ENCODE data around the gene OLFM2.

DNA sequence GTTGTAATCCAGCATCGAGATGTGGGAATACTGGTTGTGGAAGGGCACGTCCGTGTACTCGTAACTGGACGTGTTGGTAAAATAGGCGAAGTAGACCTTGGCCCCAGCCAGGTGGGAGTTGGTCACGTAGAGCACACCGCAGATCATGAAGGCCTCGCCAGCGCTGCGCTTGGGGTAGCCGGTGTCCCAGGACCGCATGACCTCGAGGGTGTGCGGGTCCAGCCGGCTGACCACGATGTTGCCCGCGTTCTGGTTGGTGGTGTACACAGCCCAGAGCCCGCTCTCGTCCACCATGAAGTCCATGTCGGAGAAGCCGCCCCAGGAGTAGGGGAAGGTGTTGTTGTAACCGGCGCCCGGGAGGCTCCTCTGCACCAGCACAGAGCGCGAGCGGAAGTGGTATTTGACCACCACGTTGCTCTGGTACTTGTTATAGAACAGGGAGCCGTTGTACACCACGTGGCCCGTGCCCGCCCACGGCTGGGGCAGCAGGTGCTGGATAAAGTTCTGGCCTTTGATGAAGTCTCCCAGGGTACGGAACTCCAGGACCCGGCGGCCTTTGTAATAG lies 82.0 kb downstream of the OLFM2 start:
- TF ChIP-seq POLR2A (IDR thresholded peaks at IDR 0.05), result no peak
- TF ChIP-seq, protein P1, sequence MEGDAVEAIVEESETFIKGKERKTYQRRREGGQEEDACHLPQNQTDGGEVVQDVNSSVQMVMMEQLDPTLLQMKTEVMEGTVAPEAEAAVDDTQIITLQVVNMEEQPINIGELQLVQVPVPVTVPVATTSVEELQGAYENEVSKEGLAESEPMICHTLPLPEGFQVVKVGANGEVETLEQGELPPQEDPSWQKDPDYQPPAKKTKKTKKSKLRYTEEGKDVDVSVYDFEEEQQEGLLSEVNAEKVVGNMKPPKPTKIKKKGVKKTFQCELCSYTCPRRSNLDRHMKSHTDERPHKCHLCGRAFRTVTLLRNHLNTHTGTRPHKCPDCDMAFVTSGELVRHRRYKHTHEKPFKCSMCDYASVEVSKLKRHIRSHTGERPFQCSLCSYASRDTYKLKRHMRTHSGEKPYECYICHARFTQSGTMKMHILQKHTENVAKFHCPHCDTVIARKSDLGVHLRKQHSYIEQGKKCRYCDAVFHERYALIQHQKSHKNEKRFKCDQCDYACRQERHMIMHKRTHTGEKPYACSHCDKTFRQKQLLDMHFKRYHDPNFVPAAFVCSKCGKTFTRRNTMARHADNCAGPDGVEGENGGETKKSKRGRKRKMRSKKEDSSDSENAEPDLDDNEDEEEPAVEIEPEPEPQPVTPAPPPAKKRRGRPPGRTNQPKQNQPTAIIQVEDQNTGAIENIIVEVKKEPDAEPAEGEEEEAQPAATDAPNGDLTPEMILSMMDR (IDR thresholded peaks at IDR 0.05), result no peak
